NCI-H748 treated with DMSO at 0.1 percent for 48 hours (cell line): ENCODE data around the gene STRC.
"Not testable (repeated sequence)": the region's sequence is repeated elsewhere in the genome, so short reads cannot be mapped to it uniquely, and the experiment has no call there.

Source experiments
- DNase-seq: peaks from one replicate; lab custom pipeline; 2025; lab: John Stamatoyannopoulos, UW

STRC gene

GRCh38 chr15:43618700-43619099 lies at the start of gene STRC:
Gene STRC, minus strand, starts transcription at chr15:43618800. Its CDS starts 78 bp downstream, at chr15:43618722.
- not testable (repeated sequence) for DNase-seq

GRCh38 chr15:43666177-43666576 lies 47.6 kb upstream of the STRC start:
- not testable (repeated sequence) for DNase-seq

GRCh38 chr15:43663333-43663732 lies 44.7 kb upstream of the STRC start:
- DNase-seq = not testable (repeated sequence)

- DNase-seq = not testable (repeated sequence)
Observed at GRCh38 chr15:43662293-43662692, 43.7 kb upstream of the STRC start.

- DNase-seq = not testable (repeated sequence)
Observed at GRCh38 chr15:43659727-43660126, 41.1 kb upstream of the STRC start.

- not testable (repeated sequence) for DNase-seq
Observed at GRCh38 chr15:43649430-43649926, 30.9 kb upstream of the STRC start.

GRCh38 chr15:43648649-43649429 lies 30.2 kb upstream of the STRC start, which contains the start of gene CATSPER2:
Gene CATSPER2, minus strand, starts transcription at chr15:43648844. Its CDS starts 783 bp downstream, at chr15:43648061.
- no peak for DNase-seq

GRCh38 chr15:43638464-43639204 lies 20.0 kb upstream of the STRC start:
- not testable (repeated sequence) for DNase-seq

GRCh38 chr15:43626937-43627336 lies 8.3 kb upstream of the STRC start:
- not testable (repeated sequence) for DNase-seq

- no peak for DNase-seq
Observed at GRCh38 chr15:43625106-43625505, 6.5 kb upstream of the STRC start.

- not testable (repeated sequence) for DNase-seq
Observed at GRCh38 chr15:43622068-43622799, 3.6 kb upstream of the STRC start.

GRCh38 chr15:43617750-43618149 lies 850 bp downstream of the STRC start:
- DNase-seq = not testable (repeated sequence)

- not testable (repeated sequence) for DNase-seq
Observed at GRCh38 chr15:43602233-43602632, 16.4 kb downstream of the STRC start.

GRCh38 chr15:43600200-43600599 lies 18.4 kb downstream of the STRC start:
- DNase-seq = not testable (repeated sequence)

GRCh38 chr15:43599131-43599530 lies 19.5 kb downstream of the STRC start:
- not testable (repeated sequence) for DNase-seq

GRCh38 chr15:43593328-43594190 lies 25.0 kb downstream of the STRC start, which contains the start of gene CKMT1B:
Gene CKMT1B, plus strand, starts transcription at chr15:43594027. Its CDS starts 192 bp downstream, at chr15:43594219.
- DNase-seq = not testable (repeated sequence)

GRCh38 chr15:43592841-43593240 lies 25.8 kb downstream of the STRC start:
- not testable (repeated sequence) for DNase-seq

- DNase-seq = not testable (repeated sequence)
Observed at GRCh38 chr15:43589778-43590466, 28.7 kb downstream of the STRC start, which contains the start of gene PPIP5K1. Gene PPIP5K1, minus strand, starts transcription at chr15:43590208. Its CDS starts 5,704 bp downstream, at chr15:43584504.

- DNase-seq = not testable (repeated sequence)
Observed at GRCh38 chr15:43574607-43575006, 44.0 kb downstream of the STRC start.

- DNase-seq = not testable (repeated sequence)
Observed at GRCh38 chr15:43566615-43567014, 52.0 kb downstream of the STRC start.
